Body of pancreas (tissue), 4 donors: ENCODE measurements around the gene SNAPC2.

Experiments used
- POLR2A ChIP-seq, 3 donors: fragments of 450-650 bp; IDR thresholded peaks; one replicate each; pipeline ENCODE4 v1.6.1; 2016; ENCODE audit warnings: antibody characterized with exemption in 3 of 3, mild to moderate bottlenecking in 2 of 3
- TF ChIP-seq, protein P1 (sequence below), 7 experiments: fragments of 450-650 bp in 4 of 7; fragments of 200-600 bp in 3 of 7; sonication (generic) in 3 of 7; IDR thresholded peaks; one replicate each; pipeline ENCODE4 v1.5.1; 2016 to 2019; ENCODE audit warnings: antibody characterized with exemption in 7 of 7

DNA sequence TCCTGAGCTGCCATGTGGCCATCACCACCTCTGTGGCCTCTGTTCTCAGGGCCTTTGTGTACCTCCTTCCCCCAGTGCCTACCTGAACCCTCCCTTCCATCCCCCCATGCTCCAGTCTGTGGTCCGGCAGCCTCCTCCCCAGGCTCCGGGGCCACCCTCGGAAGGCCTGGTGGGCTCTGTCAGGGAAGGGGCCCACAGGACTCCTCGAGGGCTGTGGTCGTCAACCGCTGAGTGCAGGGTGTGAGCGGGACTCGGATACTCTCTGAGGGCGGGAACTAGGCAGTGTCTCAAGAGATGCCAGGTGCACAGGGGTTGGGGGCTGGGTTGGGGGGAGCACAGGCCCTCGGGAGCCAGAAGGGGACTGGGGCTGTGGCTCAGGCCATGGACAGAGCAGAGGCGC is 12.6 kb upstream of the SNAPC2 start:
- TF ChIP-seq, protein P1, sequence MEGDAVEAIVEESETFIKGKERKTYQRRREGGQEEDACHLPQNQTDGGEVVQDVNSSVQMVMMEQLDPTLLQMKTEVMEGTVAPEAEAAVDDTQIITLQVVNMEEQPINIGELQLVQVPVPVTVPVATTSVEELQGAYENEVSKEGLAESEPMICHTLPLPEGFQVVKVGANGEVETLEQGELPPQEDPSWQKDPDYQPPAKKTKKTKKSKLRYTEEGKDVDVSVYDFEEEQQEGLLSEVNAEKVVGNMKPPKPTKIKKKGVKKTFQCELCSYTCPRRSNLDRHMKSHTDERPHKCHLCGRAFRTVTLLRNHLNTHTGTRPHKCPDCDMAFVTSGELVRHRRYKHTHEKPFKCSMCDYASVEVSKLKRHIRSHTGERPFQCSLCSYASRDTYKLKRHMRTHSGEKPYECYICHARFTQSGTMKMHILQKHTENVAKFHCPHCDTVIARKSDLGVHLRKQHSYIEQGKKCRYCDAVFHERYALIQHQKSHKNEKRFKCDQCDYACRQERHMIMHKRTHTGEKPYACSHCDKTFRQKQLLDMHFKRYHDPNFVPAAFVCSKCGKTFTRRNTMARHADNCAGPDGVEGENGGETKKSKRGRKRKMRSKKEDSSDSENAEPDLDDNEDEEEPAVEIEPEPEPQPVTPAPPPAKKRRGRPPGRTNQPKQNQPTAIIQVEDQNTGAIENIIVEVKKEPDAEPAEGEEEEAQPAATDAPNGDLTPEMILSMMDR (IDR thresholded peaks at IDR 0.05) = no peak
- TF ChIP-seq POLR2A (IDR thresholded peaks at IDR 0.05) = no peak
